ENCODE data around the gene SIRPA. TPM values are rescaled to one million over a fixed set of nuclear protein-coding genes. Genes with fewer than 3 reads are reported as not detected.
A peak's percentile ranks its signal among the peaks of the same experiment; 100 is the strongest.

Gene SIRPA
- total and polyA plus RNA-seq, 12 donors: 9.7 to 45.8 (median 24.8) TPM

DNA sequence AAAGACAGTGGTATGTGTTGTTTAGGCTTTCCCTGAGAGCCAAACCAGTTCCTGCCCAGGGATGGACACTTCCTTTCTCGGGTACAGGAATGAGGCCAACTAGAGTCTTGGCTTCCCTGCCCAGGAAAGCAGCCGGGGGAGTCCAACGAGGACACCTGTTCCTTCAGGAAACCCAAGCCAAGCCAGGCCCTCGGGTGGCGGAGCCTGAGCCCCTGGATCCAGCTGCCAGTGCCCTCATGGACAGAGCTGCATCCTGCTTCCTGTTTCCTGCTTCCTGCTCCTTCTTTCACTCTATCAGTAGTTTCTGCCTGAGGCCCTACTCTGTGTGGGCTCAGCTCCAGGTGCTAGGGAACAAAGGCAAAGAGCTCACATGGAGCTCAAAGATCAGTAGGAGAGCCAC lies 7.9 kb upstream of the SIRPA start:
- Histone ChIP-seq H3K27me3 (peaks cover 0 to 6% (median 0%) of the 10 kb centered on the region in 7 donors), H3K36me3 (no peaks in the 10 kb centered on the region), H3K4me1 (peaks cover 0 to 47% (median 0%) of the 10 kb centered on the region in 9 donors), H3K27ac (no peak overlapping the region), H3K4me3 (no peak overlapping the region), H3K9me3 (no peaks in the 10 kb centered on the region)
- no peak for ATAC-seq
- no peak for DNase-seq
- intact Hi-C loops (cut with DNase I): loop anchor here in 3 of 10 donors (5.0 to 10.0 kb wide), 2 partner anchors 83 to 85 kb away; no protein-coding TSS in a partner anchor
- 36 to 50% methylated on average over 5 of the region's 5 CpGs for WGBS, 2 donors
- TF ChIP-seq CTCF (IDR thresholded peaks at IDR 0.05): no peak

DNA sequence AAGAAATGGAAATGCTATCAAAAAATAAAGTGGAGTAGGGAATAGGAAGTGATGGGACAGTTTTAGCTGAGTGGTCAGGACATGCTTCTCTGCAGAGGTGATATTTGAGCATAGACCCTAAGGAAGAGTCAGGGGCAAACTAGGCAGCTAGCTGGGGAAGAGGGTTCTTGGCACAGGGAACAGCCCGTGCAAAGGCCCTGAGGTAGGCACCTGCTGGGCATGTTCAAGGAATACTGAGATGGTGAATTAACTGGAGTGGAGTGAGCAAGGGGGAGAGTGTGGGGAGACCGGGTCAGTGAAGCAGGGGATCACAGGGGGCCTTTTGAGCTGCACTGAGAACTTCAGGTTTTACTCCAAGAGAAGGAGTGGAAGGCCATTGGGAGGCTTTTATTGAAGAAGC lies 7.5 kb upstream of the SIRPA start:
- Histone ChIP-seq H3K4me3 (no peak overlapping the region), H3K27me3 (peaks cover 0 to 6% (median 0%) of the 10 kb centered on the region in 7 donors), H3K4me1 (peaks cover 0 to 50% (median 3%) of the 10 kb centered on the region in 9 donors), H3K36me3 (no peaks in the 10 kb centered on the region), H3K27ac (no peak overlapping the region), H3K9me3 (no peaks in the 10 kb centered on the region)
- no peak for ATAC-seq
- intact Hi-C loops (cut with DNase I): loop anchor here in 3 of 10 donors (5.0 to 10.0 kb wide), 2 partner anchors 83 to 85 kb away; no protein-coding TSS in a partner anchor
- DNase-seq: no peak
- TF ChIP-seq CTCF (IDR thresholded peaks at IDR 0.05): no peak
- 62 to 72% methylated on average over 2 of the region's 2 CpGs for WGBS, 2 donors

GRCh38 chr20:1888796-1889463 lies 6.3 kb upstream of the SIRPA start:
- WGBS, 2 donors: 69% methylated on average over 7 of the region's 7 CpGs
- intact Hi-C loops (cut with DNase I): loop anchor here in 3 of 10 donors (5.0 to 10.0 kb wide), 2 partner anchors 84 to 87 kb away; no protein-coding TSS in a partner anchor
- Histone ChIP-seq H3K36me3 (no peaks in the 10 kb centered on the region), H3K9me3 (no peaks in the 10 kb centered on the region), H3K27ac (peak overlapping the region in 1 of 10 donors; percentile 10), H3K27me3 (peaks cover 0 to 10% (median 0%) of the 10 kb centered on the region in 7 donors), H3K4me3 (no peak overlapping the region), H3K4me1 (peaks cover 0 to 50% (median 14%) of the 10 kb centered on the region in 9 donors)
- no peak for DNase-seq
- no peak for TF ChIP-seq CTCF (IDR thresholded peaks at IDR 0.05)
- ATAC-seq: peak in 5 of 8 donors; percentile 4 to 50 (median 16)

DNA sequence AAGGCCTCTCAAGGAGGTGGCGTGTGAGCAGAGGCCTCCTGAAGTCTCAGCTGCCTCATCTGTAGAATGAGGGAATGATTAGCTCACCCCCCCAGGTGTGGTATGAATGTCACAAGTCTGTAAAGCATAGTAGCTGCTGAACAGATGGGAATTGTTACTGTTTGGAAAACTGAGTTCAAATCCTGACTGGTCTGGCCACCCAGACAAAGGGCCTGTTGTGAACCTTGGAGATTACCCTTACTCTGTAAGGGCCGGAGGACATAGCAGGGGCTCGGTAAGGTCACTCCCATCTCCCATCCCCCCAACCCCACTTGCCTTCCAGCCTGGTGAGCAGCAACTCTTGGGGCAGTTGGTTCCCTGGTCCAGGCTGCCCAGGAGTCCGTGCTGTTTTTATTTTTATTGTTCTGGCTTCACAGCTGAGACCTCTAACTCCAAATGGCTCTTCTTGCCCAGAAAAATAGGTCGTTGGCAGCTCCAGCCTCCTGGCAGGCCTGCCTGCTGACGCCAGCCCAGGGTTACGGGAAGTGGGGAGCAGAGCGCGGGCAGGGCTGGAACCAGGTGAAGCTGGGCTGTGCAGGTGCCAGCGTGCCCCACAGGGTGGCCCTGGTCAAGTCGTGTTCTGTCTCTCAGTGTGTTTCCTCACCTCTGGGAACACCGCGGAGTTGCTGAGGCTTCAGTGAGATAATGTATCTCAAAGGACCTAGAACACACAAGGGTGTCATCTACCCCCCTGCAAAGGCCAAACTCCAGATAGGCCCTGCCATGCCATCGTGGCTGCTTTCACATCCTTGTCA lies 4.5 kb upstream of the SIRPA start:
- no peak for TF ChIP-seq CTCF (IDR thresholded peaks at IDR 0.05)
- no peak for DNase-seq
- intact Hi-C loops (cut with DNase I): loop anchor here in 2 of 10 donors (5.0 to 10.0 kb wide), 2 partner anchors 88 to 214 kb away; partner anchors contain the start of gene STK35 (in 1 of the 2)

More for the DNA sequence above, 4.5 kb upstream of the SIRPA start:
- ATAC-seq: no peak
- 71 to 76% methylated on average over 14 of the region's 14 CpGs for WGBS, 2 donors
- Histone ChIP-seq H3K36me3 (no peaks in the 10 kb centered on the region), H3K27ac (no peak overlapping the region), H3K9me3 (no peaks in the 10 kb centered on the region), H3K27me3 (peaks cover 0 to 14% (median 0%) of the 10 kb centered on the region in 7 donors), H3K4me1 (peaks cover 0 to 46% (median 20%) of the 10 kb centered on the region in 9 donors), H3K4me3 (no peak overlapping the region)
